IMR-90 (cell line): ENCODE results near the gene COX6B1.

Source experiments
- CEBPB ChIP-seq: IDR thresholded peaks from 2 replicates; pipeline ENCODE4 v1.6.1; 2012; ENCODE audit warnings: low read depth, low read length, improper control_type of control experiment
- CHD1 ChIP-seq: IDR thresholded peaks from 2 replicates; pipeline ENCODE4 v1.6.1; 2012; ENCODE audit warnings: low read depth, low read length, improper control_type of control experiment
- ELK1 ChIP-seq: fragments of 150-350 bp; IDR thresholded peaks from 2 replicates; pipeline ENCODE4 v1.6.1; 2016; ENCODE audit warnings: low read depth, mild to moderate bottlenecking, low read length, moderate library complexity, borderline replicate concordance
- FOS ChIP-seq: fragments of 150-350 bp; IDR thresholded peaks from 2 replicates; pipeline ENCODE4 v1.6.1; 2016; ENCODE audit warnings: low read depth, low read length
- MAFK ChIP-seq: IDR thresholded peaks from 2 replicates; pipeline ENCODE4 v1.6.1; 2012; ENCODE audit warnings: low read depth, low read length, improper control_type of control experiment
- MAZ ChIP-seq: IDR thresholded peaks from 2 replicates; pipeline ENCODE4 v1.6.1; 2012; ENCODE audit warnings: low read depth, mild to moderate bottlenecking, low read length, improper control_type of control experiment, moderate library complexity, borderline replicate concordance
- MXI1 ChIP-seq: IDR thresholded peaks from 2 replicates; pipeline ENCODE4 v1.6.1; 2012; ENCODE audit warnings: low read depth, mild to moderate bottlenecking, low read length, moderate library complexity, borderline replicate concordance
- POLR2A ChIP-seq: IDR thresholded peaks from 2 replicates; pipeline ENCODE4 v1.6.1; 2012; ENCODE audit warnings: mild to moderate bottlenecking, low read depth, low read length
- RAD21 ChIP-seq: IDR thresholded peaks from 2 replicates; pipeline ENCODE4 v1.6.1; 2012; ENCODE audit warnings: low read length, improper control_type of control experiment
- RCOR1 ChIP-seq: IDR thresholded peaks from 2 replicates; pipeline ENCODE4 v1.6.1; 2012; ENCODE audit warnings: mild to moderate bottlenecking, low read length, improper control_type of control experiment; ENCODE audit not compliant: insufficient replicate concordance
- RFX5 ChIP-seq: IDR thresholded peaks from 2 replicates; pipeline ENCODE4 v1.8.0; 2012; ENCODE audit warnings: low read depth, mild to moderate bottlenecking, low read length, moderate library complexity
- SMC3 ChIP-seq: fragments of 150-350 bp; IDR thresholded peaks from 2 replicates; pipeline ENCODE4 v1.6.1; 2016; ENCODE audit warnings: low read depth, mild to moderate bottlenecking, antibody characterized with exemption, low read length, moderate library complexity
- TF ChIP-seq, protein P1 (sequence below): conservative IDR thresholded peaks from 2 replicates; pipeline ENCODE4 v1.5.1; 2012; ENCODE audit warnings: mild to moderate bottlenecking, low read depth, low read length, improper control_type of control experiment
- TF ChIP-seq, protein P2 (sequence below): fragments of 150-350 bp; IDR thresholded peaks from 2 replicates; pipeline ENCODE4 v1.6.1; 2017; ENCODE audit warnings: mild to moderate bottlenecking, antibody characterized with exemption, low read length, low read depth

GRCh38 chr19:35612559-35613321, 35.4 kb upstream of the COX6B1 start, which contains the start of gene HAUS5:
- no peak for TF ChIP-seq POLR2A
- TF ChIP-seq, protein P1, sequence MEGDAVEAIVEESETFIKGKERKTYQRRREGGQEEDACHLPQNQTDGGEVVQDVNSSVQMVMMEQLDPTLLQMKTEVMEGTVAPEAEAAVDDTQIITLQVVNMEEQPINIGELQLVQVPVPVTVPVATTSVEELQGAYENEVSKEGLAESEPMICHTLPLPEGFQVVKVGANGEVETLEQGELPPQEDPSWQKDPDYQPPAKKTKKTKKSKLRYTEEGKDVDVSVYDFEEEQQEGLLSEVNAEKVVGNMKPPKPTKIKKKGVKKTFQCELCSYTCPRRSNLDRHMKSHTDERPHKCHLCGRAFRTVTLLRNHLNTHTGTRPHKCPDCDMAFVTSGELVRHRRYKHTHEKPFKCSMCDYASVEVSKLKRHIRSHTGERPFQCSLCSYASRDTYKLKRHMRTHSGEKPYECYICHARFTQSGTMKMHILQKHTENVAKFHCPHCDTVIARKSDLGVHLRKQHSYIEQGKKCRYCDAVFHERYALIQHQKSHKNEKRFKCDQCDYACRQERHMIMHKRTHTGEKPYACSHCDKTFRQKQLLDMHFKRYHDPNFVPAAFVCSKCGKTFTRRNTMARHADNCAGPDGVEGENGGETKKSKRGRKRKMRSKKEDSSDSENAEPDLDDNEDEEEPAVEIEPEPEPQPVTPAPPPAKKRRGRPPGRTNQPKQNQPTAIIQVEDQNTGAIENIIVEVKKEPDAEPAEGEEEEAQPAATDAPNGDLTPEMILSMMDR, result peak; percentile 23; the same call in 1 of the 2 replicates
- peak; percentile 100 for TF ChIP-seq RFX5
- no peak for TF ChIP-seq MAFK
- TF ChIP-seq CEBPB, result 0 out of 2 replicates have a peak, but pooled peaks have one; percentile 26
- peak; percentile 87 for TF ChIP-seq MXI1
- TF ChIP-seq MAZ, result peak; percentile 56; the same call in 1 of the 2 replicates
- no peak for TF ChIP-seq RAD21
- TF ChIP-seq FOS, result peak; percentile 80
- TF ChIP-seq SMC3, result no peak
- TF ChIP-seq, protein P2, sequence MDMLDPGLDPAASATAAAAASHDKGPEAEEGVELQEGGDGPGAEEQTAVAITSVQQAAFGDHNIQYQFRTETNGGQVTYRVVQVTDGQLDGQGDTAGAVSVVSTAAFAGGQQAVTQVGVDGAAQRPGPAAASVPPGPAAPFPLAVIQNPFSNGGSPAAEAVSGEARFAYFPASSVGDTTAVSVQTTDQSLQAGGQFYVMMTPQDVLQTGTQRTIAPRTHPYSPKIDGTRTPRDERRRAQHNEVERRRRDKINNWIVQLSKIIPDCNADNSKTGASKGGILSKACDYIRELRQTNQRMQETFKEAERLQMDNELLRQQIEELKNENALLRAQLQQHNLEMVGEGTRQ, result 0 out of 2 replicates have a peak, but pooled peaks have one; percentile 23
- TF ChIP-seq RCOR1, result no peak
- no peak for TF ChIP-seq ELK1
- TF ChIP-seq CHD1, result no peak
